Breast epithelium (tissue), 3 donors: Measurements from ENCODE around the gene ADRB2.

Experiments
- POLR2A ChIP-seq: fragments of 450-650 bp; IDR thresholded peaks from one replicate; pipeline ENCODE4 v1.6.1; 2016; ENCODE audit warnings: antibody characterized with exemption, mild to moderate bottlenecking, moderate library complexity
- TF ChIP-seq, protein P1 (sequence below), 3 donors: fragments of 450-650 bp; IDR thresholded peaks; one replicate each; pipeline ENCODE4 v1.5.1; 2016 to 2017; ENCODE audit warnings: antibody characterized with exemption in 3 of 3, mild to moderate bottlenecking in 3 of 3, moderate library complexity in 3 of 3

DNA sequence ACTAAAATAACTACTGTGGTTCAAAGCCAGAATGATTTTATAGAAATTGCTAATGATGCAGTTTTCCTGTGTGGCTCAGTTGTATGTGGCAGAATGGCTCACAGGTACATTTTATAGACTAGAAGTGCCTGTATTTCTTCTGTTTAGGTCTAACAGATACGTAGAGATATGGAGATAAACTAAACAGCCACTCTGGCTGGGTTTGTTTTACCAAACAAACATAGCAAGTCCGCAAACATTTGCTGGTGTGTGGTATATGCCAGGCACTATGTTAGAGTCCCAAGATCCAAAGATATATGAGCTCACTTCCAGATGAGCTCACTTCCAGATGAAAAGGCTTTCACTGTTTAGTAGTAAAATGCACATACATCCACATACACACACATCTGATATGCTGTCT is 24.4 kb downstream of the ADRB2 start:
- TF ChIP-seq, protein P1, sequence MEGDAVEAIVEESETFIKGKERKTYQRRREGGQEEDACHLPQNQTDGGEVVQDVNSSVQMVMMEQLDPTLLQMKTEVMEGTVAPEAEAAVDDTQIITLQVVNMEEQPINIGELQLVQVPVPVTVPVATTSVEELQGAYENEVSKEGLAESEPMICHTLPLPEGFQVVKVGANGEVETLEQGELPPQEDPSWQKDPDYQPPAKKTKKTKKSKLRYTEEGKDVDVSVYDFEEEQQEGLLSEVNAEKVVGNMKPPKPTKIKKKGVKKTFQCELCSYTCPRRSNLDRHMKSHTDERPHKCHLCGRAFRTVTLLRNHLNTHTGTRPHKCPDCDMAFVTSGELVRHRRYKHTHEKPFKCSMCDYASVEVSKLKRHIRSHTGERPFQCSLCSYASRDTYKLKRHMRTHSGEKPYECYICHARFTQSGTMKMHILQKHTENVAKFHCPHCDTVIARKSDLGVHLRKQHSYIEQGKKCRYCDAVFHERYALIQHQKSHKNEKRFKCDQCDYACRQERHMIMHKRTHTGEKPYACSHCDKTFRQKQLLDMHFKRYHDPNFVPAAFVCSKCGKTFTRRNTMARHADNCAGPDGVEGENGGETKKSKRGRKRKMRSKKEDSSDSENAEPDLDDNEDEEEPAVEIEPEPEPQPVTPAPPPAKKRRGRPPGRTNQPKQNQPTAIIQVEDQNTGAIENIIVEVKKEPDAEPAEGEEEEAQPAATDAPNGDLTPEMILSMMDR (IDR thresholded peaks at IDR 0.05): no peak
- TF ChIP-seq POLR2A: no peak
